Endothelial cell of umbilical vein (primary cell): ENCODE measurements around the gene SMAD9. TPM values are rescaled to one million over a fixed set of nuclear protein-coding genes. Genes with fewer than 3 reads are reported as not detected.

Experiments used
- BruUV-seq: library from RNA; stranded (reverse); fragments of 400-500 nt; replicated peaks from 2 replicates; lab custom pipeline; 2021; lab: Mats Ljungman, UMichigan
- CTCF ChIA-PET: fragments of 300-600, 350-600 bp; sonication (Branson Sonifier 250); formaldehyde crosslinking; loops from one replicate; lab custom pipeline; 2021; ENCODE audit warnings: antibody characterized with exemption, inconsistent platforms; lab: Charles Lee
- POLR2A ChIA-PET: fragments of 300-600, 350-600 bp; sonication (Branson Sonifier 250); formaldehyde crosslinking; loops from one replicate; lab custom pipeline; 2021; ENCODE audit warnings: antibody characterized with exemption, inconsistent platforms; lab: Charles Lee
- DNase-seq: peaks from one replicate; pipeline ENCODE4 v3.0.0-alpha.2; 2011; ENCODE audit warnings: low read depth, low spot score
- FAIRE-seq: peaks from 2 replicates; lab custom pipeline; 2011; peaks lifted over from hg19 to GRCh38; lab: Jason Lieb, UNC
- H2AFZ ChIP-seq: 2 replicates; pipeline ENCODE4 v1.6.0; 2012; ENCODE audit warnings: low read depth, low read length, control low read depth, inconsistent platforms
- H3K27ac ChIP-seq: 2 replicates; pipeline ENCODE4 v1.5.1; 2011; ENCODE audit warnings: low read depth, mild to moderate bottlenecking, control low read depth, low read length, moderate library complexity; ENCODE audit not compliant: insufficient read depth
- H3K27me3 ChIP-seq, 2 experiments: 2 replicates each; pipeline versions ENCODE4 v1.6.0 to v1.6.1; 2011; ENCODE audit warnings: low read length in 2 of 2, mixed read lengths in 1 of 2; ENCODE audit not compliant: control insufficient read depth in 2 of 2, insufficient read depth in 2 of 2
- H3K36me3 ChIP-seq, 2 experiments: 2 replicates in 1 of 2; 3 replicates in 1 of 2; pipeline ENCODE4 v1.5.1; 2011; ENCODE audit warnings: low read length in 2 of 2, mild to moderate bottlenecking in 1 of 2, moderate library complexity in 1 of 2; ENCODE audit not compliant: control insufficient read depth in 2 of 2, insufficient read depth in 2 of 2; ENCODE audit errors: extremely low read depth in 1 of 2
- H3K4me1 ChIP-seq: 3 replicates; pipeline ENCODE4 v1.5.1; 2011; ENCODE audit warnings: mild to moderate bottlenecking, low read length; ENCODE audit not compliant: control insufficient read depth, insufficient read depth; ENCODE audit errors: extremely low read depth
- H3K4me2 ChIP-seq: 2 replicates; pipeline ENCODE4 v1.6.1; 2011; ENCODE audit warnings: low read length, control low read depth, mixed read lengths; ENCODE audit not compliant: insufficient read depth
- H3K4me3 ChIP-seq, 3 experiments: fragments of 200-600 bp in 1 of 3; sonication (generic), shearing (Covaris generic) in 1 of 3; replicated peaks in 1 of 3; 2 replicates each; pipeline ENCODE4 v1.5.1; 2011 to 2016; ENCODE audit warnings: control low read depth in 3 of 3, low read length in 3 of 3, mild to moderate bottlenecking in 2 of 3, inconsistent platforms in 1 of 3, low read depth in 1 of 3, moderate library complexity in 1 of 3; ENCODE audit not compliant: insufficient read depth in 1 of 3
- H3K79me2 ChIP-seq: 2 replicates; pipeline ENCODE4 v1.6.0; 2012; ENCODE audit warnings: low read length, inconsistent platforms; ENCODE audit not compliant: control insufficient read depth, insufficient read depth
- H3K9ac ChIP-seq: replicated peaks from 2 replicates; pipeline ENCODE3; 2011; ENCODE audit warnings: low read length, control low read depth; ENCODE audit not compliant: insufficient read depth; ENCODE audit errors: extremely low read depth
- H3K9me1 ChIP-seq: replicated peaks from 3 replicates; pipeline ENCODE4 v1.6.0; 2011; ENCODE audit warnings: mild to moderate bottlenecking, low read length; ENCODE audit not compliant: control insufficient read depth, insufficient read depth; ENCODE audit errors: extremely low read depth
- H3K9me3 ChIP-seq: replicated peaks from 2 replicates; pipeline ENCODE4 v1.5.1; 2012; ENCODE audit warnings: low read length, inconsistent platforms; ENCODE audit not compliant: control insufficient read depth, insufficient read depth
- H4K20me1 ChIP-seq: replicated peaks from 2 replicates; pipeline ENCODE3; 2011; ENCODE audit warnings: mild to moderate bottlenecking, low read length; ENCODE audit not compliant: control insufficient read depth, insufficient read depth; ENCODE audit errors: extremely low read depth
- CTCF ChIP-seq, 2 donors: IDR thresholded peaks; 1 replicate in 1 of 2; 2 replicates in 1 of 2; pipeline ENCODE4 v1.5.1; 2011; ENCODE audit warnings: low read length in 2 of 2, mild to moderate bottlenecking in 2 of 2, moderate library complexity in 2 of 2, control low read depth in 1 of 2, inconsistent platforms in 1 of 2, low read depth in 1 of 2; ENCODE audit not compliant: insufficient read depth in 1 of 2; ENCODE audit errors: extremely low read depth in 1 of 2
- EZH2 ChIP-seq: IDR thresholded peaks from 2 replicates; pipeline ENCODE4 v1.6.1; 2012; ENCODE audit warnings: borderline replicate concordance, low read depth, mild to moderate bottlenecking, moderate library complexity, low read length, inconsistent platforms; ENCODE audit not compliant: severe bottlenecking
- GATA2 ChIP-seq: IDR thresholded peaks from 2 replicates; pipeline ENCODE4 v1.7.0; 2011; ENCODE audit warnings: low read depth, mild to moderate bottlenecking, moderate library complexity, mixed read lengths, low read length; ENCODE audit not compliant: insufficient read length, insufficient read depth
- JUN ChIP-seq: IDR thresholded peaks from 2 replicates; pipeline ENCODE4 v1.6.1; 2011; ENCODE audit warnings: borderline replicate concordance, low read depth; ENCODE audit not compliant: insufficient read length, insufficient read depth
- MYC ChIP-seq: IDR thresholded peaks from one replicate; pipeline ENCODE4 v1.6.1; 2011; ENCODE audit warnings: mild to moderate bottlenecking, low read depth, low read length
- POLR2A ChIP-seq: IDR thresholded peaks from 2 replicates; pipeline ENCODE4 v1.6.1; 2012; ENCODE audit warnings: low read depth, mild to moderate bottlenecking, control low read depth, low read length
- POLR2AphosphoS5 ChIP-seq: IDR thresholded peaks from 2 replicates; pipeline ENCODE4 v1.6.1; 2012; ENCODE audit warnings: low read depth, mild to moderate bottlenecking, control low read depth, low read length, moderate library complexity; ENCODE audit not compliant: insufficient read depth
- dilution Hi-C: fragments of 300-500 bp; cut with MboI; formaldehyde crosslinking; loops from one replicate; pipeline ENCODE4 v1.15.0; 2019; ENCODE audit warnings: low sequenced_read_pairs; ENCODE audit not compliant: extremely low pct_ligation_motif_present
- intact Hi-C: fragments of 100-400 bp; cut with micrococcal nuclease; formaldehyde crosslinking; loops from one replicate; pipeline ENCODE4 v1.10.0; 2022
- polyA plus RNA-seq, 4 experiments: library from polyadenylated mRNA; depleted of rRNA in 3 of 4; stranded (reverse) in 3 of 4; unstranded in 1 of 4; fragments of >200 nt; gene quantifications; 2 replicates each; pipeline versions ENCODE4 v1.2.1 to v1.2.3, GENCODE V29; 2011 to 2012; ENCODE audit warnings: missing spikeins in 1 of 4
- total RNA-seq: library from RNA; stranded (reverse); gene quantifications from 2 replicates; pipeline ENCODE4 v1.2.3, GENCODE V29; 2021

The SMAD9 gene
- total and polyA plus RNA-seq, 2 donors (not counting 3 experiments of a cell fraction or from before 2014, with no cell fraction given), result 2.2 to 4.2 TPM

DNA sequence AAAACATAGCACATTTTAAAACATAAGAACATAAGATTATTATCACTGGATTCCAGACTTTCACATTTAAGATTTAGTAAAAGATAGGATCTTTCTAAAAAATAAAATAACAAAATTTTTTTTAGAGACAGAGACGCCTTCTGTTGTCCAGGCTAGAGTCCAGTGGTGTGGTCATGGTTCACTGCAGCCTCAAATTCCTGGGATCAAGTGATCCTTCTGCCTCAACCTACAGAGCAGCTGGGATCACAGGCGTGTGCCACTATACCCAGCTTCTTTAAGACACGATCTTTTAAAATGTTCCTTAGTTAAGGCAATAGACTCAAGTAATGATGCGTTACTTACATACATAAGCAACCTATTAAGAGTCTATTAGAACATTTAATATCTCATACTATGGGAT lies 46.4 kb upstream of the SMAD9 start:
- peaks cover 7 to 8% of the 10 kb centered on the region in 2 experiments for H3K36me3 ChIP-seq
- H3K9me1 ChIP-seq, result no peaks in the 10 kb centered on the region
- H3K4me2 ChIP-seq, result peak overlapping the region; percentile 74
- H2AFZ ChIP-seq, result no peak overlapping the region
- BruUV-seq, result no TSS peak
- DNase-seq, result peak; percentile 24
- intact Hi-C loops (no loop called here), dilution Hi-C loops (no loop called here)
- POLR2A ChIA-PET, result no interaction called here
- peaks cover 2% of the 10 kb centered on the region for H3K79me2 ChIP-seq
- H3K27ac ChIP-seq, result peak overlapping the region; percentile 93
- CTCF ChIA-PET, result interaction anchor here (1.2 to 6.1 kb wide), 10 partner anchors 11 to 117 kb away, joined by 3 to 60 read pairs (median 6); no protein-coding TSS in a partner anchor
- peak; percentile 8 for FAIRE-seq
- TF ChIP-seq POLR2A (no peak), EZH2 (no peak), JUN (no peak), CTCF (IDR thresholded peaks at IDR 0.05; ENCODE audit: extremely low read depth in 1 of 2, insufficient read depth in 1 of 2, low read depth in 1 of 2, low read length in 2 of 2) (no peak), MYC (no peak), GATA2 (no peak), POLR2AphosphoS5 (no peak)
- H4K20me1 ChIP-seq, result no peaks in the 10 kb centered on the region
- peaks cover 33% of the 10 kb centered on the region for H3K4me1 ChIP-seq
- H3K9me3 ChIP-seq, result no peaks in the 10 kb centered on the region
- peak overlapping the region; percentile 25 for H3K9ac ChIP-seq
- H3K27me3 ChIP-seq, result no peaks in the 10 kb centered on the region
- H3K4me3 ChIP-seq, result no peak overlapping the region
